Esophagus muscularis mucosa (tissue), 4 donors: ENCODE measurements around the gene GNG2. TPM values are rescaled to one million over a fixed set of nuclear protein-coding genes. Genes with fewer than 3 reads are reported as not detected.

Experiments used
- DNase-seq: peaks from one replicate; pipeline ENCODE4 v3.0.0-alpha.2; 2017; ENCODE audit errors: extremely low spot score
- H3K27ac ChIP-seq, 4 donors: fragments of 200-600 bp; sonication (generic); replicated peaks in 1 of 4; 1 replicate in 3 of 4; 2 replicates in 1 of 4; pipeline ENCODE4 v1.5.1; 2016 to 2019; ENCODE audit warnings: mild to moderate bottlenecking in 1 of 4
- H3K27me3 ChIP-seq, 4 donors: fragments of 200-600 bp; sonication (generic); one replicate each; pipeline versions ENCODE4 v1.5.1 to v1.6.0; 2016 to 2019
- H3K36me3 ChIP-seq, 4 donors: fragments of 200-600 bp; sonication (generic); one replicate each; pipeline ENCODE4 v1.5.1; 2016 to 2019
- H3K4me1 ChIP-seq, 4 donors: fragments of 200-600 bp; sonication (generic); one replicate each; pipeline ENCODE4 v1.5.1; 2016 to 2019
- H3K4me3 ChIP-seq, 4 donors: fragments of 200-600 bp; sonication (generic); 1 replicate in 2 of 4; 2 replicates in 2 of 4; pipeline ENCODE4 v1.5.1; 2016 to 2019; ENCODE audit warnings: mild to moderate bottlenecking in 4 of 4, moderate library complexity in 1 of 4
- H3K9me3 ChIP-seq, 4 donors: fragments of 200-600 bp; sonication (generic); 1 replicate in 3 of 4; 2 replicates in 1 of 4; pipeline ENCODE4 v1.5.1; 2016 to 2019
- CTCF ChIP-seq, 3 experiments: fragments of 200-600 bp in 2 of 3; fragments of 450-650 bp in 1 of 3; sonication (generic) in 2 of 3; IDR thresholded peaks; one replicate each; pipeline ENCODE4 v1.5.1; 2017 to 2019; ENCODE audit warnings: antibody characterized with exemption in 3 of 3, mild to moderate bottlenecking in 2 of 3, moderate library complexity in 1 of 3
- EP300 ChIP-seq: sonication (generic); formaldehyde crosslinking; IDR thresholded peaks from one replicate; pipeline ENCODE4 v1.6.1; 2017; ENCODE audit warnings: antibody characterized with exemption
- POLR2A ChIP-seq: fragments of 450-650 bp; IDR thresholded peaks from one replicate; pipeline ENCODE4 v1.6.1; 2017; ENCODE audit warnings: antibody characterized with exemption, moderate library complexity, mild to moderate bottlenecking, low read depth
- POLR2AphosphoS5 ChIP-seq, 2 donors: sonication (generic); formaldehyde crosslinking; IDR thresholded peaks; one replicate each; pipeline ENCODE4 v1.6.1; 2017; ENCODE audit warnings: antibody characterized with exemption in 2 of 2
- WGBS: methylation state at CpG from one replicate; pipeline ENCODE4 v1.1.5; 2018; 5-methylcytosine and 5-hydroxymethylcytosine counted together
- intact Hi-C: fragments of 100-400 bp; cut with DNase I; formaldehyde crosslinking; loops from one replicate; pipeline ENCODE4 v1.15.1; 2023
- total RNA-seq, 4 donors: library from RNA; depleted of rRNA; stranded (reverse); fragments of >200 nt; gene quantifications; one replicate each; pipeline versions ENCODE4 v1.1.0 to v1.2.1, GENCODE V29; 2016

The GNG2 gene
- total RNA-seq, 4 donors from 2014 or later: 15.7 to 19.9 (median 17.7) TPM

- H3K36me3 ChIP-seq: peaks cover 0 to 12% (median 0%) of the 10 kb centered on the region in 4 donors
- intact Hi-C loops: no loop called here
- H3K4me1 ChIP-seq: no peaks in the 10 kb centered on the region
- H3K4me3 ChIP-seq: no peak overlapping the region
- no peaks in the 10 kb centered on the region for H3K27me3 ChIP-seq
- no peak for DNase-seq
- H3K9me3 ChIP-seq: peaks cover 0 to 4% (median 0%) of the 10 kb centered on the region in 4 donors
- no peak for TF ChIP-seq EP300
- TF ChIP-seq CTCF (IDR thresholded peaks at IDR 0.05): no peak
- TF ChIP-seq POLR2AphosphoS5 (IDR thresholded peaks at IDR 0.05): no peak
- no peak for TF ChIP-seq POLR2A
- H3K27ac ChIP-seq: no peak overlapping the region
- 79% methylated on average over 3 of the region's 3 CpGs for WGBS
Observed at GRCh38 chr14:51951656-51952055, 91.2 kb downstream of the GNG2 start.

GRCh38 chr14:51954031-51954430 lies 93.6 kb downstream of the GNG2 start:
- H3K36me3 ChIP-seq: peaks cover 0 to 12% (median 2%) of the 10 kb centered on the region in 4 donors
- intact Hi-C loops: no loop called here
- H3K4me3 ChIP-seq: no peak overlapping the region
- TF ChIP-seq EP300: no peak
- no peak for TF ChIP-seq POLR2AphosphoS5 (IDR thresholded peaks at IDR 0.05)
- no peak for TF ChIP-seq POLR2A
- TF ChIP-seq CTCF (IDR thresholded peaks at IDR 0.05): no peak
- H3K4me1 ChIP-seq: no peaks in the 10 kb centered on the region
- DNase-seq: no peak
- 94% methylated on average over 2 of the region's 2 CpGs for WGBS
- no peak overlapping the region for H3K27ac ChIP-seq
- H3K9me3 ChIP-seq: peaks cover 0 to 12% (median 11%) of the 10 kb centered on the region in 4 donors
- H3K27me3 ChIP-seq: no peaks in the 10 kb centered on the region

- TF ChIP-seq POLR2A: no peak
- TF ChIP-seq POLR2AphosphoS5 (IDR thresholded peaks at IDR 0.05): no peak
- TF ChIP-seq CTCF (IDR thresholded peaks at IDR 0.05): no peak
- no peak for TF ChIP-seq EP300
- no peak for DNase-seq
- no peaks in the 10 kb centered on the region for H3K27me3 ChIP-seq
- intact Hi-C loops: no loop called here
- peaks cover 0 to 12% (median 2%) of the 10 kb centered on the region in 4 donors for H3K36me3 ChIP-seq
- no peak overlapping the region for H3K4me3 ChIP-seq
- no peaks in the 10 kb centered on the region for H3K4me1 ChIP-seq
- H3K9me3 ChIP-seq: peaks cover 0 to 16% (median 11%) of the 10 kb centered on the region in 4 donors
- H3K27ac ChIP-seq: no peak overlapping the region
- 95% methylated on average over 3 of the region's 3 CpGs for WGBS
Observed at GRCh38 chr14:51954657-51955056, 94.2 kb downstream of the GNG2 start.

GRCh38 chr14:51957950-51958349 lies 97.5 kb downstream of the GNG2 start:
- intact Hi-C loops: no loop called here
- peaks cover 0 to 8% (median 4%) of the 10 kb centered on the region in 4 donors for H3K4me1 ChIP-seq
- no peak for DNase-seq
- peaks cover 0 to 16% (median 11%) of the 10 kb centered on the region in 4 donors for H3K9me3 ChIP-seq
- H3K4me3 ChIP-seq: no peak overlapping the region
- TF ChIP-seq EP300 (no peak), POLR2A (no peak), CTCF (IDR thresholded peaks at IDR 0.05) (no peak), POLR2AphosphoS5 (IDR thresholded peaks at IDR 0.05) (no peak)
- H3K27ac ChIP-seq: no peak overlapping the region
- 50% methylated on average over 2 of the region's 2 CpGs for WGBS
- H3K27me3 ChIP-seq: no peaks in the 10 kb centered on the region
- peaks cover 0 to 3% (median 0%) of the 10 kb centered on the region in 4 donors for H3K36me3 ChIP-seq

- Histone ChIP-seq H3K4me1 (peaks cover 3 to 19% (median 13%) of the 10 kb centered on the region in 4 donors), H3K9me3 (peaks cover 0 to 16% (median 11%) of the 10 kb centered on the region in 4 donors), H3K36me3 (peaks cover 0 to 3% (median 0%) of the 10 kb centered on the region in 4 donors), H3K27ac (no peak overlapping the region), H3K4me3 (no peak overlapping the region), H3K27me3 (no peaks in the 10 kb centered on the region)
- no peak for TF ChIP-seq EP300
- TF ChIP-seq CTCF (IDR thresholded peaks at IDR 0.05): no peak
- no peak for TF ChIP-seq POLR2A
- no peak for TF ChIP-seq POLR2AphosphoS5 (IDR thresholded peaks at IDR 0.05)
- no peak for DNase-seq
- 92% methylated on average over 1 of the region's 1 CpG for WGBS
- intact Hi-C loops: no loop called here
Observed at GRCh38 chr14:51959928-51960327, 99.5 kb downstream of the GNG2 start.
